OCI-LY1 (cell line): Measurements from ENCODE around the gene FAM156B.
"Not testable (repeated sequence)": the region's sequence is repeated elsewhere in the genome, so short reads cannot be mapped to it uniquely, and the experiment has no call there.

Source experiments
- CTCF ChIP-seq: fragments of 200-600 bp; sonication (generic), shearing (Covaris generic); IDR thresholded peaks from 2 replicates; pipeline ENCODE4 v1.5.1; 2017; ENCODE audit warnings: mild to moderate bottlenecking, antibody characterized with exemption, low read length, moderate library complexity, mixed read lengths
- EZH2 ChIP-seq: fragments of 200-600 bp; sonication (generic), shearing (Covaris generic); IDR thresholded peaks from 2 replicates; pipeline ENCODE4 v1.8.0; 2017; ENCODE audit warnings: borderline replicate concordance, mixed run types, mild to moderate bottlenecking, antibody characterized with exemption, low read length, moderate library complexity, mixed read lengths

- TF ChIP-seq CTCF, EZH2: not testable (repeated sequence)
Observed at GRCh38 chrX:52907137-52907536, 10.0 kb downstream of the FAM156B start.
